ENCODE results near the gene DPP6. TPM values are rescaled to one million over a fixed set of nuclear protein-coding genes. Genes with fewer than 3 reads are reported as not detected.

The DPP6 gene
- total RNA-seq, 1 experiment from 2014 or later, result not detected

- Histone ChIP-seq H3F3A (ENCODE audit: low read length, unreplicated experiment) (no peaks in the 10 kb centered on the region), H3K36me3 (ENCODE audit: low read depth, low read length) (no peaks in the 10 kb centered on the region), H3K9me3 (ENCODE audit: low read length) (no peaks in the 10 kb centered on the region), H3K4me2 (ENCODE audit: low read length) (no peak overlapping the region), H3K79me2 (ENCODE audit: low read length) (no peaks in the 10 kb centered on the region), H3K9ac (ENCODE audit: low read length) (no peak overlapping the region), H3K9me2 (replicated peaks; ENCODE audit: low read length) (no peaks in the 10 kb centered on the region), H3K4me3 (ENCODE audit: low read length) (no peak overlapping the region), H4K20me1 (ENCODE audit: low read length) (no peaks in the 10 kb centered on the region), H3K27ac (ENCODE audit: low read length) (no peak overlapping the region), H2AFZ (ENCODE audit: low read length) (no peak overlapping the region), H3K4me1 (ENCODE audit: insufficient read depth, low read length) (no peaks in the 10 kb centered on the region), H3K27me3 (ENCODE audit: low read length) (peaks cover 29% of the 10 kb centered on the region; the same call in 1 of the 2 replicates)
- no peak for ATAC-seq
- ChIA-PET CTCF (no interaction called here), POLR2A (ENCODE audit: unreplicated experiment) (no interaction called here)
- BruUV-seq (replicated peaks), result no TSS peak
- TF ChIP-seq EZH2 (IDR thresholded peaks at IDR 0.05; ENCODE audit: low read length, unreplicated experiment) (no peak), CTCF (conservative IDR thresholded peaks at IDR 0.05; ENCODE audit: low read depth, low read length) (no peak), EZH2phosphoT487 (IDR thresholded peaks at IDR 0.05; ENCODE audit: borderline replicate concordance, low read length) (no peak)
- no peak for DNase-seq
- intact Hi-C loops (cut with micrococcal nuclease), result no loop called here
Observed at GRCh38 chr7:154853063-154853726, 801.0 kb downstream of the DPP6 start.

GRCh38 chr7:154853727-154854095 is 801.5 kb downstream of the DPP6 start:
- ChIA-PET CTCF (no interaction called here), POLR2A (ENCODE audit: unreplicated experiment) (no interaction called here)
- Histone ChIP-seq H3K27ac (ENCODE audit: low read length) (no peak overlapping the region), H3K9me3 (ENCODE audit: low read length) (no peaks in the 10 kb centered on the region), H3K36me3 (ENCODE audit: low read depth, low read length) (no peaks in the 10 kb centered on the region), H3K4me3 (ENCODE audit: low read length) (no peak overlapping the region), H3K4me2 (ENCODE audit: low read length) (no peak overlapping the region), H3K79me2 (ENCODE audit: low read length) (no peaks in the 10 kb centered on the region), H3K4me1 (ENCODE audit: insufficient read depth, low read length) (no peaks in the 10 kb centered on the region), H2AFZ (ENCODE audit: low read length) (no peak overlapping the region), H3K9me2 (replicated peaks; ENCODE audit: low read length) (no peaks in the 10 kb centered on the region), H4K20me1 (ENCODE audit: low read length) (no peaks in the 10 kb centered on the region), H3K9ac (ENCODE audit: low read length) (no peak overlapping the region), H3K27me3 (ENCODE audit: low read length) (peaks cover 30% of the 10 kb centered on the region; the same call in 1 of the 2 replicates), H3F3A (ENCODE audit: low read length, unreplicated experiment) (no peaks in the 10 kb centered on the region)
- intact Hi-C loops (cut with micrococcal nuclease), result no loop called here
- no TSS peak for BruUV-seq (replicated peaks)
- DNase-seq, result no peak
- no peak for TF ChIP-seq EZH2phosphoT487 (IDR thresholded peaks at IDR 0.05; ENCODE audit: borderline replicate concordance, low read length)
- TF ChIP-seq EZH2 (IDR thresholded peaks at IDR 0.05; ENCODE audit: low read length, unreplicated experiment), result no peak
- TF ChIP-seq CTCF (conservative IDR thresholded peaks at IDR 0.05; ENCODE audit: low read depth, low read length), result no peak
- ATAC-seq, result no peak

- CTCF ChIA-PET, result no interaction called here
- intact Hi-C loops (cut with micrococcal nuclease), result no loop called here
Observed at GRCh38 chr7:154854836-154855235, 802.6 kb downstream of the DPP6 start.

More at GRCh38 chr7:154854836-154855235, 802.6 kb downstream of the DPP6 start:
- DNase-seq (no peak), ATAC-seq (no peak)
- no peaks in the 10 kb centered on the region for H4K20me1 ChIP-seq (ENCODE audit: low read length)
- no peaks in the 10 kb centered on the region for H3K36me3 ChIP-seq (ENCODE audit: low read depth, low read length)
- H3K27ac ChIP-seq (ENCODE audit: low read length), result no peak overlapping the region
- peaks cover 30% of the 10 kb centered on the region; the same call in 1 of the 2 replicates for H3K27me3 ChIP-seq (ENCODE audit: low read length)
- no peak overlapping the region for H2AFZ ChIP-seq (ENCODE audit: low read length)
- no peaks in the 10 kb centered on the region for H3K79me2 ChIP-seq (ENCODE audit: low read length)
- H3K9ac ChIP-seq (ENCODE audit: low read length), result no peak overlapping the region
- no peak overlapping the region for H3K4me3 ChIP-seq (ENCODE audit: low read length)
- no peaks in the 10 kb centered on the region for H3K4me1 ChIP-seq (ENCODE audit: insufficient read depth, low read length)
- POLR2A ChIA-PET (ENCODE audit: unreplicated experiment), result no interaction called here
- no TSS peak for BruUV-seq (replicated peaks)
- H3K9me2 ChIP-seq (replicated peaks; ENCODE audit: low read length), result no peaks in the 10 kb centered on the region
- H3K9me3 ChIP-seq (ENCODE audit: low read length), result no peaks in the 10 kb centered on the region
- no peak overlapping the region for H3K4me2 ChIP-seq (ENCODE audit: low read length)
- no peaks in the 10 kb centered on the region for H3F3A ChIP-seq (ENCODE audit: low read length, unreplicated experiment)
- no peak for TF ChIP-seq CTCF (conservative IDR thresholded peaks at IDR 0.05; ENCODE audit: low read depth, low read length)
- TF ChIP-seq EZH2phosphoT487 (IDR thresholded peaks at IDR 0.05; ENCODE audit: borderline replicate concordance, low read length), result no peak
- TF ChIP-seq EZH2 (IDR thresholded peaks at IDR 0.05; ENCODE audit: low read length, unreplicated experiment), result no peak
